Neural cell (in vitro differentiated cells): ENCODE results near the gene CFAP47. TPM values are rescaled to one million over a fixed set of nuclear protein-coding genes. Genes with fewer than 3 reads are reported as not detected.

Source experiments
- H2AFZ ChIP-seq: fragments of 200-600, 300-800 bp; sonication (generic), shearing (Covaris generic); 2 replicates; pipeline ENCODE4 v1.6.0; 2014; ENCODE audit warnings: low read depth, mild to moderate bottlenecking, antibody characterized with exemption, low read length, moderate library complexity
- H3F3A ChIP-seq: fragments of 200-600 bp; shearing (Covaris generic); 2 replicates; pipeline ENCODE4 v1.6.1; 2016; ENCODE audit warnings: mild to moderate bottlenecking, moderate library complexity, mixed read lengths, antibody characterized with exemption, low read length; ENCODE audit not compliant: insufficient read depth, poor library complexity, severe bottlenecking
- H3K27ac ChIP-seq: fragments of 200-600, 300-800 bp; sonication (generic), shearing (Covaris generic); 2 replicates; pipeline ENCODE4 v1.5.1; 2014; ENCODE audit warnings: mild to moderate bottlenecking, low read length, moderate library complexity
- H3K27me3 ChIP-seq: fragments of 300-800, 200-600 bp; sonication (generic), shearing (Covaris generic); 2 replicates; pipeline ENCODE4 v1.6.0; 2014; ENCODE audit warnings: mild to moderate bottlenecking, low read depth, low read length, moderate library complexity; ENCODE audit not compliant: insufficient read depth
- H3K36me3 ChIP-seq: fragments of 300-800, 200-600 bp; sonication (generic), shearing (Covaris generic); 2 replicates; pipeline ENCODE4 v1.5.1; 2014; ENCODE audit warnings: mild to moderate bottlenecking, antibody characterized with exemption, low read length, moderate library complexity; ENCODE audit not compliant: insufficient read depth
- H3K4me2 ChIP-seq: fragments of 300-800, 200-600 bp; sonication (generic), shearing (Covaris generic); 2 replicates; pipeline ENCODE4 v1.6.0; 2014; ENCODE audit warnings: mild to moderate bottlenecking, low read length
- H3K4me3 ChIP-seq: fragments of 300-800, 200-600 bp; sonication (generic), shearing (Covaris generic); 2 replicates; pipeline ENCODE4 v1.5.1; 2014; ENCODE audit warnings: mild to moderate bottlenecking, low read length, moderate library complexity
- H3K79me2 ChIP-seq: fragments of 200-600 bp; shearing (Covaris generic); replicated peaks from 2 replicates; pipeline ENCODE4 v1.6.0; 2014; ENCODE audit warnings: mild to moderate bottlenecking, low read length, moderate library complexity; ENCODE audit not compliant: insufficient read depth
- H3K9ac ChIP-seq: fragments of 300-800, 200-600 bp; sonication (generic), shearing (Covaris generic); 2 replicates; pipeline ENCODE4 v1.6.1; 2016; ENCODE audit warnings: mild to moderate bottlenecking, low read length, mixed read lengths
- H3K9me2 ChIP-seq: fragments of 200-600 bp; shearing (Covaris generic); 2 replicates; pipeline ENCODE4 v1.6.1; 2016; ENCODE audit warnings: mild to moderate bottlenecking, low read length, mixed read lengths; ENCODE audit not compliant: insufficient read depth
- H3K9me3 ChIP-seq: fragments of 200-600, 300-800 bp; sonication (generic), shearing (Covaris generic); 2 replicates; pipeline ENCODE4 v1.6.1; 2016; ENCODE audit warnings: mild to moderate bottlenecking, mixed run types, low read length, moderate library complexity, mixed read lengths
- H4K20me1 ChIP-seq: fragments of 200-600 bp; shearing (Covaris generic); 2 replicates; pipeline ENCODE4 v1.6.1; 2016; ENCODE audit warnings: mild to moderate bottlenecking, mixed run types; ENCODE audit not compliant: insufficient read depth
- EP300 ChIP-seq: fragments of 450-650 bp; conservative IDR thresholded peaks from 2 replicates; pipeline ENCODE4 v1.6.1; 2014; ENCODE audit warnings: antibody characterized with exemption, mild to moderate bottlenecking, moderate library complexity; ENCODE audit not compliant: poor library complexity, severe bottlenecking
- EZH2 ChIP-seq: fragments of 200-600, 300-800 bp; shearing (Covaris generic), sonication (generic); IDR thresholded peaks from 2 replicates; pipeline ENCODE4 v1.6.1; 2014; ENCODE audit warnings: antibody characterized with exemption, low read length, borderline replicate concordance, mild to moderate bottlenecking; ENCODE audit not compliant: insufficient read depth, poor library complexity, severe bottlenecking
- MXI1 ChIP-seq: fragments of 450-650 bp; conservative IDR thresholded peaks from 2 replicates; pipeline ENCODE4 v1.6.1; 2014; ENCODE audit warnings: antibody characterized with exemption, mild to moderate bottlenecking; ENCODE audit not compliant: poor library complexity, severe bottlenecking
- POLR2AphosphoS5 ChIP-seq: IDR thresholded peaks from 2 replicates; pipeline ENCODE4 v1.6.1; 2012
- RAD21 ChIP-seq: fragments of 450-650 bp; conservative IDR thresholded peaks from 2 replicates; pipeline ENCODE4 v1.6.1; 2014; ENCODE audit warnings: antibody characterized with exemption, mild to moderate bottlenecking, moderate library complexity
- SMC3 ChIP-seq: fragments of 450-650 bp; conservative IDR thresholded peaks from 2 replicates; pipeline ENCODE4 v1.6.1; 2014; ENCODE audit warnings: antibody characterized with exemption, mild to moderate bottlenecking, moderate library complexity; ENCODE audit not compliant: poor library complexity
- TAF1 ChIP-seq: IDR thresholded peaks from 2 replicates; pipeline ENCODE4 v1.6.1; 2012; ENCODE audit warnings: low read depth
- polyA plus RNA-seq: library from polyadenylated mRNA; depleted of rRNA; stranded (reverse); fragments of >200 nt; gene quantifications from 2 replicates; pipeline ENCODE4 v1.2.3, GENCODE V29; 2014
- TF ChIP-seq, protein P1 (sequence below): fragments of 450-650 bp; IDR thresholded peaks from 2 replicates; pipeline ENCODE4 v1.5.1; 2014; ENCODE audit warnings: antibody characterized with exemption, mild to moderate bottlenecking, moderate library complexity; ENCODE audit not compliant: poor library complexity, severe bottlenecking
- TF ChIP-seq, protein P2 (sequence below): IDR thresholded peaks from 2 replicates; pipeline ENCODE4 v1.6.1; 2012; ENCODE audit warnings: borderline replicate concordance

The CFAP47 gene
- polyA plus RNA-seq, 1 donor from 2014 or later, result not detected

DNA sequence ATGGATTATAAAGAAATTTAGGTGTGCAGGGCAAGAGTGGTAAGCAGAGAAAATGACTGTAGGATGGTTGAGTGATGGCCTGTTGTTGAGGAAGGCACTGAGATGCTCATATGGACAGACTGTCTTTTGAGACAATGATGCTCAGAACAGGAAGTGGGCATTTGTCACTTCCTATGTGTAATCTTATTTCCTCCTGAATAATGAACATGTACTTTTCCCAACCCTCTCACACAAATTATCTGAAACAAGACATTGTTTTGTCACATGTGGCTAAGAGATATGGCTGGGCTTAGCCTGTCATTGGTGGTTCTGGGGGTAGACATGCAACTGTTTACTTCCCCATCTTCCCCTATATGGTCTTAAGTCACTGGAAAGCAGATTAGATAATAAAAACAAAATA is 240.5 kb downstream of the CFAP47 start:
- Histone ChIP-seq H3K36me3 (no peaks in the 10 kb centered on the region), H3K79me2 (no peaks in the 10 kb centered on the region), H2AFZ (no peak overlapping the region), H3F3A (no peaks in the 10 kb centered on the region), H4K20me1 (no peaks in the 10 kb centered on the region), H3K9me2 (no peaks in the 10 kb centered on the region), H3K27ac (no peak overlapping the region), H3K4me3 (no peak overlapping the region), H3K4me2 (no peak overlapping the region), H3K27me3 (no peaks in the 10 kb centered on the region), H3K9ac (no peak overlapping the region), H3K9me3 (no peaks in the 10 kb centered on the region)
- TF ChIP-seq EZH2 (no peak), TAF1 (no peak), MXI1 (no peak)
- TF ChIP-seq, protein P1, sequence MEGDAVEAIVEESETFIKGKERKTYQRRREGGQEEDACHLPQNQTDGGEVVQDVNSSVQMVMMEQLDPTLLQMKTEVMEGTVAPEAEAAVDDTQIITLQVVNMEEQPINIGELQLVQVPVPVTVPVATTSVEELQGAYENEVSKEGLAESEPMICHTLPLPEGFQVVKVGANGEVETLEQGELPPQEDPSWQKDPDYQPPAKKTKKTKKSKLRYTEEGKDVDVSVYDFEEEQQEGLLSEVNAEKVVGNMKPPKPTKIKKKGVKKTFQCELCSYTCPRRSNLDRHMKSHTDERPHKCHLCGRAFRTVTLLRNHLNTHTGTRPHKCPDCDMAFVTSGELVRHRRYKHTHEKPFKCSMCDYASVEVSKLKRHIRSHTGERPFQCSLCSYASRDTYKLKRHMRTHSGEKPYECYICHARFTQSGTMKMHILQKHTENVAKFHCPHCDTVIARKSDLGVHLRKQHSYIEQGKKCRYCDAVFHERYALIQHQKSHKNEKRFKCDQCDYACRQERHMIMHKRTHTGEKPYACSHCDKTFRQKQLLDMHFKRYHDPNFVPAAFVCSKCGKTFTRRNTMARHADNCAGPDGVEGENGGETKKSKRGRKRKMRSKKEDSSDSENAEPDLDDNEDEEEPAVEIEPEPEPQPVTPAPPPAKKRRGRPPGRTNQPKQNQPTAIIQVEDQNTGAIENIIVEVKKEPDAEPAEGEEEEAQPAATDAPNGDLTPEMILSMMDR, result no peak

DNA sequence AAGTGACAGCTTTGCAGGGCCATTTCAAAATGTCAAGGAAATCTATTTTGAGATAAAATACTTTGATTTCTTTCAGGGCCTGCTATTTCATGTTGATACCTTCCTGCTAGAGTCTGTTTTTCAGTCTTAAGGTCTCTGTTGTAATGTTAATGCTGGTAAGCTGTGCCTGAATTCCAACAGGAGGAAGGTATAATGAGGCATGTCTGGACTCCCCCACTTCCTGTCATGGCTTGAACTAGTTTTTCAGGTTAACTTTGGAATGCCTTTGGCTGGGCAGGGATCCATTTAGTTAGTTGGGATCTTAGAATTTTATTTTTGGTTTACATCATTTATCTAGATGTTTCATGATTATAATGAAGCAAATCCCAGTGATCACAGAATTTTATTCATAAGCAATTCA is 279.0 kb downstream of the CFAP47 start:
- Histone ChIP-seq H3K4me3 (no peak overlapping the region), H3K36me3 (no peaks in the 10 kb centered on the region), H3K9me2 (no peaks in the 10 kb centered on the region), H2AFZ (no peak overlapping the region), H4K20me1 (no peaks in the 10 kb centered on the region), H3K27ac (no peak overlapping the region), H3K4me2 (no peak overlapping the region), H3K9me3 (no peaks in the 10 kb centered on the region), H3F3A (no peaks in the 10 kb centered on the region), H3K27me3 (no peaks in the 10 kb centered on the region), H3K79me2 (no peaks in the 10 kb centered on the region), H3K9ac (no peak overlapping the region)
- TF ChIP-seq TAF1 (no peak), MXI1 (no peak), RAD21 (no peak), EZH2 (no peak), POLR2AphosphoS5 (no peak), SMC3 (no peak), EP300 (no peak)
- TF ChIP-seq, protein P1, result no peak
- TF ChIP-seq, protein P2, sequence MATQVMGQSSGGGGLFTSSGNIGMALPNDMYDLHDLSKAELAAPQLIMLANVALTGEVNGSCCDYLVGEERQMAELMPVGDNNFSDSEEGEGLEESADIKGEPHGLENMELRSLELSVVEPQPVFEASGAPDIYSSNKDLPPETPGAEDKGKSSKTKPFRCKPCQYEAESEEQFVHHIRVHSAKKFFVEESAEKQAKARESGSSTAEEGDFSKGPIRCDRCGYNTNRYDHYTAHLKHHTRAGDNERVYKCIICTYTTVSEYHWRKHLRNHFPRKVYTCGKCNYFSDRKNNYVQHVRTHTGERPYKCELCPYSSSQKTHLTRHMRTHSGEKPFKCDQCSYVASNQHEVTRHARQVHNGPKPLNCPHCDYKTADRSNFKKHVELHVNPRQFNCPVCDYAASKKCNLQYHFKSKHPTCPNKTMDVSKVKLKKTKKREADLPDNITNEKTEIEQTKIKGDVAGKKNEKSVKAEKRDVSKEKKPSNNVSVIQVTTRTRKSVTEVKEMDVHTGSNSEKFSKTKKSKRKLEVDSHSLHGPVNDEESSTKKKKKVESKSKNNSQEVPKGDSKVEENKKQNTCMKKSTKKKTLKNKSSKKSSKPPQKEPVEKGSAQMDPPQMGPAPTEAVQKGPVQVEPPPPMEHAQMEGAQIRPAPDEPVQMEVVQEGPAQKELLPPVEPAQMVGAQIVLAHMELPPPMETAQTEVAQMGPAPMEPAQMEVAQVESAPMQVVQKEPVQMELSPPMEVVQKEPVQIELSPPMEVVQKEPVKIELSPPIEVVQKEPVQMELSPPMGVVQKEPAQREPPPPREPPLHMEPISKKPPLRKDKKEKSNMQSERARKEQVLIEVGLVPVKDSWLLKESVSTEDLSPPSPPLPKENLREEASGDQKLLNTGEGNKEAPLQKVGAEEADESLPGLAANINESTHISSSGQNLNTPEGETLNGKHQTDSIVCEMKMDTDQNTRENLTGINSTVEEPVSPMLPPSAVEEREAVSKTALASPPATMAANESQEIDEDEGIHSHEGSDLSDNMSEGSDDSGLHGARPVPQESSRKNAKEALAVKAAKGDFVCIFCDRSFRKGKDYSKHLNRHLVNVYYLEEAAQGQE, result no peak
